ENCODE measurements around the gene ABCC1. TPM values are rescaled to one million over a fixed set of nuclear protein-coding genes. Genes with fewer than 3 reads are reported as not detected.

The ABCC1 gene
- polyA plus RNA-seq, 1 donor (not counting 4 experiments of a cell fraction or from before 2014, with no cell fraction given), result 19.4 TPM

GRCh38 chr16:16105646-16106045, 156.2 kb downstream of the ABCC1 start:
- DNase-seq (ENCODE audit: low read depth, low spot score) (no peak), FAIRE-seq (no peak)
- Histone ChIP-seq H2AFZ (ENCODE audit: control insufficient read depth, low read length) (no peak overlapping the region), H3K27ac (ENCODE audit: control insufficient read depth, insufficient read depth, low read length) (no peak overlapping the region), H3K4me3 (ENCODE audit: control insufficient read depth in 2 of 3, extremely low read depth in 1 of 3, insufficient read depth in 2 of 3, low read depth in 1 of 3, low read length in 3 of 3) (no peak overlapping the region), H3K9ac (ENCODE audit: control insufficient read depth, extremely low read depth, insufficient read depth, low read length) (no peak overlapping the region), H3K36me3 (ENCODE audit: control insufficient read depth in 2 of 2, extremely low read depth in 1 of 2, insufficient read depth in 2 of 2, low read length in 2 of 2) (peaks cover 22% of the 10 kb centered on the region in 2 experiments), H3K9me1 (ENCODE audit: control insufficient read depth, extremely low read depth, insufficient read depth, low read length) (no peaks in the 10 kb centered on the region), H3K4me2 (ENCODE audit: control insufficient read depth, extremely low read depth, insufficient read depth, low read depth, low read length) (no peak overlapping the region), H3K9me3 (ENCODE audit: control insufficient read depth, low read depth, low read length) (no peaks in the 10 kb centered on the region), H3K79me2 (ENCODE audit: control insufficient read depth, insufficient read depth, low read length) (no peaks in the 10 kb centered on the region), H3K4me1 (ENCODE audit: control insufficient read depth, extremely low read depth, insufficient read depth, low read length) (no peaks in the 10 kb centered on the region), H3K27me3 (ENCODE audit: control insufficient read depth, extremely low read depth, insufficient read depth, low read length) (no peaks in the 10 kb centered on the region), H4K20me1 (ENCODE audit: control insufficient read depth, extremely low read depth, insufficient read depth, low read length) (peaks cover 2% of the 10 kb centered on the region)
- dilution Hi-C loops (cut with MboI; ENCODE audit: extremely low pct_ligation_motif_present, low sequenced_read_pairs), result no loop called here
- TF ChIP-seq CTCF (optimal IDR thresholded peaks at IDR 0.05 in 1 of 3, IDR thresholded peaks at IDR 0.05 in 1 of 3, conservative IDR thresholded peaks at IDR 0.05 in 1 of 3; ENCODE audit: extremely low read depth in 1 of 3, insufficient read depth in 2 of 3, low read length in 3 of 3) (no peak), EZH2 (IDR thresholded peaks at IDR 0.05; ENCODE audit: low read length) (no peak)

- FAIRE-seq, result no peak
- H3K36me3 ChIP-seq (ENCODE audit: control insufficient read depth in 2 of 2, extremely low read depth in 1 of 2, insufficient read depth in 2 of 2, low read length in 2 of 2), result peaks cover 25 to 26% of the 10 kb centered on the region in 2 experiments
- no peak overlapping the region for H2AFZ ChIP-seq (ENCODE audit: control insufficient read depth, low read length)
- H3K27ac ChIP-seq (ENCODE audit: control insufficient read depth, insufficient read depth, low read length), result no peak overlapping the region
- no peaks in the 10 kb centered on the region for H3K9me1 ChIP-seq (ENCODE audit: control insufficient read depth, extremely low read depth, insufficient read depth, low read length)
- H3K27me3 ChIP-seq (ENCODE audit: control insufficient read depth, extremely low read depth, insufficient read depth, low read length), result no peaks in the 10 kb centered on the region
- dilution Hi-C loops (cut with MboI; ENCODE audit: extremely low pct_ligation_motif_present, low sequenced_read_pairs), result no loop called here
- no peak overlapping the region for H3K9ac ChIP-seq (ENCODE audit: control insufficient read depth, extremely low read depth, insufficient read depth, low read length)
- no peaks in the 10 kb centered on the region for H3K79me2 ChIP-seq (ENCODE audit: control insufficient read depth, insufficient read depth, low read length)
- no peaks in the 10 kb centered on the region for H3K9me3 ChIP-seq (ENCODE audit: control insufficient read depth, low read depth, low read length)
- DNase-seq (ENCODE audit: low read depth, low spot score), result no peak
- H3K4me2 ChIP-seq (ENCODE audit: control insufficient read depth, extremely low read depth, insufficient read depth, low read depth, low read length), result no peak overlapping the region
- H4K20me1 ChIP-seq (ENCODE audit: control insufficient read depth, extremely low read depth, insufficient read depth, low read length), result peaks cover 2% of the 10 kb centered on the region
- TF ChIP-seq EZH2 (IDR thresholded peaks at IDR 0.05; ENCODE audit: low read length) (no peak), CTCF (optimal IDR thresholded peaks at IDR 0.05 in 1 of 3, IDR thresholded peaks at IDR 0.05 in 1 of 3, conservative IDR thresholded peaks at IDR 0.05 in 1 of 3; ENCODE audit: extremely low read depth in 1 of 3, insufficient read depth in 2 of 3, low read length in 3 of 3) (no peak)
- H3K4me3 ChIP-seq (ENCODE audit: control insufficient read depth in 2 of 3, extremely low read depth in 1 of 3, insufficient read depth in 2 of 3, low read depth in 1 of 3, low read length in 3 of 3), result no peak overlapping the region
- no peaks in the 10 kb centered on the region for H3K4me1 ChIP-seq (ENCODE audit: control insufficient read depth, extremely low read depth, insufficient read depth, low read length)
Measured at GRCh38 chr16:16106466-16106865, 157.1 kb downstream of the ABCC1 start.
